ENCODE data around the gene ADO.
A peak's percentile ranks its signal among the peaks of the same experiment; 100 is the strongest.

The ADO gene

DNA sequence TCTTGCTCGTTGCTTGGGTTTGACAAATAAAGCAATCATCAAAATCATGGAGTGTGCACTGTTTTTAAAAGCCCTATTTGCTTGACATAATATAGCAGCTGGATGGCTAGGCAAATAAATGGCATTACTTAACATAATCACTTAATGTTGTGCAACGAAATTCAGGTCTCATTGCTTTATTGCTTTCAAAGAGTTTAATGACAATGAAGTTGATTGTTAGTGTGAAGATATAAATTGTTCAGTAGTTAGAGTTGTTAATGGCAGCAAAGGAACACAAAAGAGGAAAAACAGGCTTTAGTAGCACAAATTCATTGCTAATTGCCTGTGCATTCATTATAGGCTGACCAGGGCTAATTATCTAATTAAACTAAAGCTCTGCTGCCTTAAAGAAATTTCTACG is 7.6 kb upstream of the ADO start:
- Histone ChIP-seq H3K27me3 (replicated peaks) (no peaks in the 10 kb centered on the region), H3K36me3 (replicated peaks) (no peaks in the 10 kb centered on the region), H3K27ac (no peak overlapping the region), H3K4me3 (ENCODE audit: low read depth, low read length) (no peak overlapping the region)
- DNase-seq, result no peak
- in situ Hi-C loops (cut with HindIII; ENCODE audit: low pct_ligation_motif_present, low sequenced_read_pairs), result no loop called here
- TF ChIP-seq CTCF (IDR thresholded peaks at IDR 0.05; ENCODE audit: low read depth, low read length, missing control alignments), result no peak

- Histone ChIP-seq H3K36me3 (replicated peaks) (no peaks in the 10 kb centered on the region), H3K27me3 (replicated peaks) (no peaks in the 10 kb centered on the region), H3K4me3 (ENCODE audit: low read depth, low read length) (no peak overlapping the region), H3K27ac (no peak overlapping the region)
- in situ Hi-C loops (cut with HindIII; ENCODE audit: low pct_ligation_motif_present, low sequenced_read_pairs), result loop anchor here (25.0 kb wide), 1 partner anchor 190 kb away; no protein-coding TSS in a partner anchor
- no peak for TF ChIP-seq CTCF (IDR thresholded peaks at IDR 0.05; ENCODE audit: low read depth, low read length, missing control alignments)
- no peak for DNase-seq
Observed at GRCh38 chr10:62801871-62802270, 2.6 kb upstream of the ADO start.

GRCh38 chr10:62803724-62804355 is 680 bp upstream of the ADO start:
- Histone ChIP-seq H3K27ac (peak overlapping the region; percentile 87), H3K36me3 (replicated peaks) (no peaks in the 10 kb centered on the region), H3K27me3 (replicated peaks) (no peaks in the 10 kb centered on the region), H3K4me3 (ENCODE audit: low read depth, low read length) (peak overlapping the region; percentile 93)
- DNase-seq, result no peak
- no peak for TF ChIP-seq CTCF (IDR thresholded peaks at IDR 0.05; ENCODE audit: low read depth, low read length, missing control alignments)
- in situ Hi-C loops (cut with HindIII; ENCODE audit: low pct_ligation_motif_present, low sequenced_read_pairs), result loop anchor here (25.0 kb wide), 1 partner anchor 192 kb away; no protein-coding TSS in a partner anchor

DNA sequence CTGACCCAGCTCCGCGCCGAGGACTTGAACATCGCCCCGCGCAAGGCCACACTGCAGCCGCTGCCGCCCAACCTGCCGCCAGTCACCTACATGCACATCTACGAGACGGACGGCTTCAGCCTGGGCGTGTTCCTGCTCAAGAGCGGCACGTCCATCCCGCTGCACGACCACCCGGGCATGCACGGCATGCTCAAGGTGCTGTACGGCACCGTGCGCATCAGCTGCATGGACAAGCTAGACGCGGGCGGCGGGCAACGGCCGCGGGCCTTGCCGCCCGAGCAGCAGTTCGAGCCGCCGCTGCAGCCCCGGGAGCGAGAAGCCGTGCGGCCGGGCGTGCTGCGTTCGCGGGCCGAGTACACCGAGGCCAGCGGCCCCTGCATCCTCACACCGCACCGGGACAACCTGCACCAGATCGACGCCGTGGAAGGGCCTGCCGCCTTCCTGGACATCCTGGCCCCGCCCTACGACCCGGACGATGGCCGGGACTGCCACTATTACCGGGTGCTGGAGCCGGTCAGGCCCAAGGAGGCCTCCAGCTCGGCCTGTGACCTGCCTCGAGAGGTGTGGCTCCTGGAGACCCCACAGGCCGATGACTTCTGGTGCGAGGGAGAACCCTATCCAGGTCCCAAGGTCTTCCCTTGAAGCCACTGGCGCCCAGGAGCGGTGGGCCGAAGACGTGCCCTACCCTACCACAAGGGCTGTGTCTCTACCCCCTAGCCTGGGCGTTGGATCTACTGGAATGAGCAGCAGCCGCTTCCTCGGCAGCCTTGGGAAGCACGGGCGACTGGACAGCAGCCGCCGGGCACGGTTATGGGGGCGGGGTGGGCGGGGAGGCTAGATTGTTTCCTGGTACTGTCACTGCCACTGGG is 945 bp downstream of the ADO start:
- no peak for TF ChIP-seq CTCF (IDR thresholded peaks at IDR 0.05; ENCODE audit: low read depth, low read length, missing control alignments)

DNA sequence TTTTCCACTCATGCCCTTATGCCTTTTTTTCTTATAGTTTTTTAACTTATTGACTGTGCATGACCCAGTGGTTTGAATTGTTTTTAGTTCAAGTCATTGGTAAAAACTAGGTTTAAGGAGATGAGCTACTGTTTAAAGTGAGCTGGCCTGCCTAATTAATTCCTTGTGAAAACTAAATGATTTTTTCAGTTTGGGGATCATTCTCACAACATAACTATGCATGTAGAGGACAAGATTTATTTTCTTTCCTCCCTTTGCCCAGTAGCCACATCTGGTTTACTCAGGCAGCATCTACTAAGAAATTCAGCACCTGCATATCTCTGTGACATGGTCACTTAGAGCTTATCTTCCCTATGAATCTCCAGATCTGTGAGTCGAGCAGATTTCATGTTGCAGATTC is 1.7 kb downstream of the ADO start:
- DNase-seq, result no peak
- Histone ChIP-seq H3K36me3 (replicated peaks) (no peaks in the 10 kb centered on the region), H3K4me3 (ENCODE audit: low read depth, low read length) (peak overlapping the region; percentile 93), H3K27me3 (replicated peaks) (no peaks in the 10 kb centered on the region), H3K27ac (no peak overlapping the region)
- in situ Hi-C loops (cut with HindIII; ENCODE audit: low pct_ligation_motif_present, low sequenced_read_pairs), result loop anchor here (25.0 kb wide), 1 partner anchor 194 kb away; no protein-coding TSS in a partner anchor
- TF ChIP-seq CTCF (IDR thresholded peaks at IDR 0.05; ENCODE audit: low read depth, low read length, missing control alignments), result no peak

More for the DNA sequence above, 945 bp downstream of the ADO start:
- Histone ChIP-seq H3K4me3 (ENCODE audit: low read depth, low read length) (peak overlapping the region; percentile 93), H3K27ac (peak overlapping the region; percentile 87), H3K36me3 (replicated peaks) (no peaks in the 10 kb centered on the region), H3K27me3 (replicated peaks) (no peaks in the 10 kb centered on the region)
- in situ Hi-C loops (cut with HindIII; ENCODE audit: low pct_ligation_motif_present, low sequenced_read_pairs), result loop anchor here (25.0 kb wide), 1 partner anchor 193 kb away; no protein-coding TSS in a partner anchor
- DNase-seq, result peak; percentile 29
